Kidney capillary endothelial cell (primary cell): ENCODE data around the gene KCNK18.

Experiments
- DNase-seq: peaks from one replicate; pipeline ENCODE4 v3.0.0-alpha.2; 2018; ENCODE audit warnings: low spot score

Gene KCNK18

DNA sequence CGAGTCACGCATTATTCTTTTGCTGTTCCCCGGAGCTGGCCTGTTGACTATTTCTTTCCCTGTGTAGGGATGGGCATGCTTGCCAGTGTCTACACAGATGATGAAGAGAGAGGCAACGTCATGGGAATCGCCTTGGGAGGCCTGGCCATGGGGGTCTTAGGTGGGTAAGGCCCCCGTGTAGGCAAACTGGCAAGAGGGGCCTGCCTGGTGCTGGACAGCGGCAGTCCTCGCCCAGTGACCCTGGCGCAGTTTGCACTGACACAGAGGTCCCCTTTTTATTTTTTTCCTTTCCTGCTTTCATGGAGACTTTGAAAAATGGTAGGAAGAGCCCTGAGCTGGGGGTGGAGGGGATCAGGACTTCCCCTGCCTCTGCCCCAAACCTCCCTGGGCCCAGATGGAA, 57.0 kb downstream of the KCNK18 start:
- no peak for DNase-seq

DNA sequence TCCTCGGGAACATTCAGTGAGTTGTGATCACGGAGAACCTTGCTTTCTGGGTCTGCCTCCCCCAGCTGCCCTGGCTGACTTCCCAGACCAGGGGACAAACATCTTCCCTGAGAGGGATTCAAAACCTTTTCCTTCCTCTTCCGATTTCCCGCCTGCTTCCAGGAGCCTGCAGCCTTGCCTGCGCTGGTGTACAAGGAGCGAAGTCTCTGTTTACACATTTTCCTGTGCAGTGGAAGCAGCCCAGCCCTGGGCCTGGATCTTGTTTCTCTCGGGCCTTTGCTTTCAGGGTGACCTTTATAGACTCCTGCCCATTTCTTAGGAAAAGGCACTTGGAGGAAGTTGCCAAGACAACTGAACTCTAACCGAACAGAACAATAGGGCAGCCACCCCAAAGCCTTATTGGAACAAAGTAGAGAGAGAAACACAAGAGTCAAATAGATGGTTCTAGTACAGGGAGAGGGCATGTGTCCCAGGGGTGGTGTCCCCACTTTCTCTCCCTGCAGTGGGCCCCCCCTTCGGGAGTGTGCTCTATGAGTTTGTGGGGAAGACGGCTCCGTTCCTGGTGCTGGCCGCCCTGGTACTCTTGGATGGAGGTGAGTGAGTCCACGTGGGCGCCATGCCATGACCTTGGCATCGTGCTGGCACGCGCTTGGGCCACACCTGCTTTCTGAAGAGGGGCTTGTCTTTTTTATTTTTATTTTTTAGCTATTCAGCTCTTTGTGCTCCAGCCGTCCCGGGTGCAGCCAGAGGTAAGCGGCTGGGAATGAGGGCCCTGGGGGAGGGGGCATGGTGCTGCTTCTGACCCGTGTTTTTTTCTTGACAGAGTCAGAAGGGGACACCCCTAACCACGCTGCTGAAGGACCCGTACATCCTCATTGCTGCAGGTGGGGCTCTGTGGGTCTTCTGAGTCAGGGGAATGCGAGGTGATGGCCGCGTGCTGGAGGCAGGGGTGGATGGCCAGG, 57.8 kb downstream of the KCNK18 start:
- no peak for DNase-seq

DNA sequence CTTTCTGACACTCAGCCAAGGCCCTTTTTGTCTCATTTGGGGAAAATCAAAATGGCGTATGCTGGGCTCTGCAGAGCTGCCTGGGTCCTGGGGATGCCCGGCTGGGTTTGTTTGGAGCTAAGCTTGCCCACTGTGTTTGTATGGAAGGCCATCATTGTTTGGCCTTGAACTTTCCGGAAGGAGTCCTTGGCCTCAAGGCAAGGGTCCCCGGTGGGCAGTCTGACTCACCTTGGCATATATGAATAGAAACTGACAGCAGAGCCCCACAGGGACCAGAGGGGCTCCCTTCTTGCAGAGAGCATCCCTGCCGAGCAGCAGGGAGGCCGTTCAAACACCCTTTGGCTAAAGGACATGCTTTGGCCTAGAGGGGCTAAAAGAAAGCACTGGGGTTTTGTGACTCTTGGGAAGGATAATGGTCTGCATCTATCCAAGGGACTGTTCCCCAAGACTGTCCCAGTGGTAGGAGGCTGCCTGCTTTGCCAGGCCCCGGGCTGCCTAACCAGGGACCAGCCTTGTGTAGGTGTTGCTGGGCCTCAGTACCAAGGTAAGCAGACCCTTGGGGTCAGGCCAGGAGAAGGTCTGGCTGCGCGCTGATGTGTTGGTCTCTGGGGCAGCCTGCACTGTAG, 58.7 kb downstream of the KCNK18 start:
- no peak for DNase-seq

DNA sequence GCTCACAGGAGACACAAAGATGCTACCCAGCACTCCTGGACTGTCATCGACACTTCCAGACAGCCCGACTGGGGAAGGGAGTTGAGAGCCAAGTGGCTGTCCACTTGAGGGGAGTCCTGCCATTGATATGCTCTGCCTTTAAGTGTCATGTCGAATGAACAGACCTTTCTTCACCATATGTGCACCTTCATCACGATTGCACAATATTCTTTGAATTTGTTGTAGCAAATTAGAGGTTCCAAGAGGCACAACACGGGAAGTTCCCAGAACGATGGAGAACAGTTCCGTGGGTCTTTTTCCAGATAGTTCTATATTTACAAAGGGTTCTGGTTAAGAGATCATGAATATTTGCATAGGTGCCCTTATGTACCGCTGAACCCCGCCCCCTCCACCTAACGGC, 59.6 kb downstream of the KCNK18 start:
- DNase-seq = no peak

DNA sequence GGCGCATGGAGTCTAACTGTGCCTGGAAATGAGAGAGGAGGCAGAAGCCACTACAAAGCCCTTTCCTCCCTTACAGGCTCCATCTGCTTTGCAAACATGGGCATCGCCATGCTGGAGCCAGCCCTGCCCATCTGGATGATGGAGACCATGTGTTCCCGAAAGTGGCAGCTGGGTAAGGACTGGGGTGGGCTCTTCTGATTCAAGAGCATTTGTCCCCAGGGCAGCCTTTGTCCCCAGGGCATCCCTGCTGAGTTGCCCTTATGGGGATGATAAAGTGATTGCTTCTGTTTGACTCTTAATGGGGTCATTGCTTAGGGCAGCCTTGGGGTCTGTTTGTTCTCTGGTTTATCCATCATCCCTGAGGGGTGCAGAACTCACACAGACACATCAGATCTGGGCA, 60.4 kb downstream of the KCNK18 start:
- no peak for DNase-seq

DNA sequence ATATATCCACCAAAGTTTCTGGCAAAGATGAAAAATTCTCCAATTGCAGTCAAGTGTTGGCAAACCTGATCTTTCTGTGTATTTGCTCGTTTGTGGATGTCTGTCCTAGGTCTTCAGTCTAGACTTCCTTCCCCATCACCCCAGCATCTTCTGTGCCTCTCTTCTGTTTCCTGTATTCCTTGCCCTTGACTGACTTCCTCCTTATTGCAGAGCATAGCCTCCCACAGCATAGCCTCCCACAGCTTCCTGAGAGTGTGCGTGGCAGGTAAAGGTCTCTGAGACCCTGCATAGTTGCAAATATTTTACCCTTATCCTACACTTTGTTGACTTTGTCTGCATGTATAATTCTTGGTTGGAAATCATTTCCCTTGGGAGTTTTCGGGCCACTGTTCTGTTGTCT, 62.0 kb downstream of the KCNK18 start:
- DNase-seq = no peak
